ENCODE measurements around the gene PRRT1. TPM values are rescaled to one million over a fixed set of nuclear protein-coding genes. Genes with fewer than 3 reads are reported as not detected.

The PRRT1 gene
- total RNA-seq, result 0.33 and 0.44 TPM in 2 replicates

GRCh38 chr6:32151863-32152768 lies at the start of gene PRRT1:
Gene PRRT1, minus strand, starts transcription at chr6:32151939. Its CDS starts 112 bp downstream, at chr6:32151827.

GRCh38 chr6:32192608-32193039 lies 40.9 kb upstream of the PRRT1 start, which contains the start of gene GPSM3:
Gene GPSM3, minus strand, starts transcription at chr6:32192643. Its CDS starts 130 bp downstream, at chr6:32192513.

GRCh38 chr6:32190054-32190851 lies 38.5 kb upstream of the PRRT1 start, which contains the start of gene PBX2:
Gene PBX2, minus strand, starts transcription at chr6:32190202. Its CDS starts 287 bp downstream, at chr6:32189915.

GRCh38 chr6:32184084-32184640 lies 32.4 kb upstream of the PRRT1 start, which contains the start of gene AGER:
Gene AGER, minus strand, starts transcription at chr6:32184253. Its CDS starts 31 bp downstream, at chr6:32184222.

GRCh38 chr6:32177788-32178546 lies 26.2 kb upstream of the PRRT1 start, which contains the start of gene RNF5:
Gene RNF5, plus strand, starts transcription at chr6:32178405. Its CDS starts 107 bp downstream, at chr6:32178512.

GRCh38 chr6:32175711-32176475 lies 24.2 kb upstream of the PRRT1 start, which contains the start of gene AGPAT1:
Gene AGPAT1, minus strand, starts transcription at chr6:32176084. Its CDS starts 4,588 bp downstream, at chr6:32171496.

GRCh38 chr6:32164295-32164694 lies 12.6 kb upstream of the PRRT1 start, which contains the start of gene EGFL8:
Gene EGFL8, plus strand, starts transcription at chr6:32164595. Its CDS starts 1,571 bp downstream, at chr6:32166166.

GRCh38 chr6:32153564-32154513 lies 2.1 kb upstream of the PRRT1 start, which contains the start of gene PPT2:
Gene PPT2, plus strand, starts transcription at chr6:32154141. Its CDS starts 454 bp downstream, at chr6:32154595.

GRCh38 chr6:32127717-32128592 lies 23.8 kb downstream of the PRRT1 start, which contains the start of gene ATF6B:
Gene ATF6B, minus strand, starts transcription at chr6:32128246. Its CDS starts 39 bp downstream, at chr6:32128207.

GRCh38 chr6:32109114-32109764 lies 42.5 kb downstream of the PRRT1 start, which contains the start of gene TNXB:
Gene TNXB, minus strand, starts transcription at chr6:32109338. Its CDS starts 11,140 bp downstream, at chr6:32098198.

Other genes with a start within 250 kb of the PRRT1 start
- gene ZBTB12, start 249.9 kb downstream of the PRRT1 start, total RNA-seq, result 3.8 and 9.8 TPM in 2 replicates
- gene C2, start 224.2 kb downstream of the PRRT1 start, total RNA-seq, result 2.8 and 13.1 TPM in 2 replicates
- 24.1 and 45.0 TPM in 2 replicates for gene CFB, start 205.8 kb downstream of the PRRT1 start, total RNA-seq
- gene NELFE, start 193.0 kb downstream of the PRRT1 start, total RNA-seq, result 108 and 168 TPM in 2 replicates
- gene SKIC2, start 192.8 kb downstream of the PRRT1 start, total RNA-seq, result 57.7 and 89.3 TPM in 2 replicates
- gene DXO, start 179.8 kb downstream of the PRRT1 start, total RNA-seq, result 12.8 and 15.1 TPM in 2 replicates
- 4.1 and 11.6 TPM in 2 replicates for gene C4A, start 169.9 kb downstream of the PRRT1 start, total RNA-seq
- gene C4B, start 137.1 kb downstream of the PRRT1 start, total RNA-seq, result 6.4 and 6.8 TPM in 2 replicates
- 0.17 and 0.44 TPM in 2 replicates for gene CYP21A2, start 113.5 kb downstream of the PRRT1 start, total RNA-seq
- 7.7 and 77.6 TPM in 2 replicates for gene TNXB, start 42.6 kb downstream of the PRRT1 start, total RNA-seq
- 20.8 and 27.2 TPM in 2 replicates for gene ATF6B, start 23.7 kb downstream of the PRRT1 start, total RNA-seq
- 6.7 and 6.8 TPM in 2 replicates for gene FKBPL, start 21.7 kb downstream of the PRRT1 start, total RNA-seq
- gene PPT2, start 2.2 kb upstream of the PRRT1 start, total RNA-seq, result 14.7 and 15.9 TPM in 2 replicates
- 0.66 and 1.9 TPM in 2 replicates for gene EGFL8, start 12.7 kb upstream of the PRRT1 start, total RNA-seq
- gene AGPAT1, start 24.1 kb upstream of the PRRT1 start, total RNA-seq, result 17.5 and 42.2 TPM in 2 replicates
- 17.5 and 30.7 TPM in 2 replicates for gene RNF5, start 26.5 kb upstream of the PRRT1 start, total RNA-seq
- gene AGER, start 32.3 kb upstream of the PRRT1 start, total RNA-seq, result 0.44 and 0.50 TPM in 2 replicates
- gene PBX2, start 38.3 kb upstream of the PRRT1 start, total RNA-seq, result 57.5 and 61.2 TPM in 2 replicates
- 1.3 and 1.8 TPM in 2 replicates for gene GPSM3, start 40.7 kb upstream of the PRRT1 start, total RNA-seq
- 1.3 and 2.0 TPM in 2 replicates for gene NOTCH4, start 72.1 kb upstream of the PRRT1 start, total RNA-seq
- gene TSBP1, start 220.0 kb upstream of the PRRT1 start, total RNA-seq, result not detected in 2 replicates